Activated T-cell treated with anti-CD3 and anti-CD28 coated beads for 4 hours (primary cell): ENCODE measurements around the gene ARPP21.
"Not testable (repeated sequence)": the region's sequence is repeated elsewhere in the genome, so short reads cannot be mapped to it uniquely, and the experiment has no call there.

Experiments used
- DNase-seq: peaks from one replicate; pipeline ENCODE4 v3.0.0-alpha.2; 2020

The ARPP21 gene

DNA sequence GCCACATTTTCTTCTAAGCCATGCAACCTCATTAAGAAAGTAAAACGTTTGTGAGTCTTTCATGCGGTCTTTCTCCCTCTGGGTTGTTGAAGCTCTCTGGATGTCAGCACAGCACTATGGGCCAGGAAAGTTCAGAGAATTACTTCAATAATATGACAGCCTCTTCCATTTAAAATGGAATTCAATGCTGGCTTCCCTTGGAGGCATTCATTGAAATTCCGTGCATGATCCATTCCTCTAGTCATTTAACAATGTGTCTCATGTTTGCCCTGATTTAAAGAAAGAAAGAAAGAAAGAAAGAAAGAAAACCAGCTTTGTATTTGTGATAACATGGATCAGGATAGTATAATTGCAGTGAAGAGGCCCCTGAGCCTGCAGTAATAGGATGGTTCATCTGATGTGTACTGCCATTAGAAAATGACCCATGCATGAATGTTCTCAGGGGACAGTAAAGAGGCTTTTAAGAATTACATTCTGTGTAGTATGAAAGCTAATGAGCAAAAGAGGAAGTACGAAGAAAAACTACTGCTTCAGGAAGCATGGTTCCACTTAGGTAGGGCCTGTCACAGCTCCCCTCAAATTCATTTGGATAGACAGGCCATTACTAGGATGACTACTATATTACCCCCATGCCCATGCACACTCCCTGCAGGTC lies 146.0 kb downstream of the ARPP21 start:
- no peak for DNase-seq

DNA sequence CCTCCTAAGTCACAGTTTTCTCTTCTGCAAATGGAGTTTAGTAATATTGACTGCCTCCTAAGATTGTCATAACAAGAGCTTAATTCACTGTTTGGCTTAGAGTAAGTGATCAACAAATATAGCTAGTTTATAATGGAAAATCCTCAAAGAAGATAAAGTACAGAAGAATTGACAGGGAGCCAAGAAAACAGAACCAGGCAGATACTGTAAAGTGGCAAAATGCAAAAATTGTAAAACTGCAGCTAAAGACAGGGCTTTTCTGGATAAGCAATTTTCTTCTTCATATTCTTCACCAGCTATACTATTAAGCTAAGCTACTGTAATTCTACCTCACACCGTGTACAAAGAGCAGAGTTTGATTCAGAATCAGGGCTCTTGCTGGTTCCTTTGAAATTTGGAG lies 148.6 kb downstream of the ARPP21 start:
- no peak for DNase-seq

DNA sequence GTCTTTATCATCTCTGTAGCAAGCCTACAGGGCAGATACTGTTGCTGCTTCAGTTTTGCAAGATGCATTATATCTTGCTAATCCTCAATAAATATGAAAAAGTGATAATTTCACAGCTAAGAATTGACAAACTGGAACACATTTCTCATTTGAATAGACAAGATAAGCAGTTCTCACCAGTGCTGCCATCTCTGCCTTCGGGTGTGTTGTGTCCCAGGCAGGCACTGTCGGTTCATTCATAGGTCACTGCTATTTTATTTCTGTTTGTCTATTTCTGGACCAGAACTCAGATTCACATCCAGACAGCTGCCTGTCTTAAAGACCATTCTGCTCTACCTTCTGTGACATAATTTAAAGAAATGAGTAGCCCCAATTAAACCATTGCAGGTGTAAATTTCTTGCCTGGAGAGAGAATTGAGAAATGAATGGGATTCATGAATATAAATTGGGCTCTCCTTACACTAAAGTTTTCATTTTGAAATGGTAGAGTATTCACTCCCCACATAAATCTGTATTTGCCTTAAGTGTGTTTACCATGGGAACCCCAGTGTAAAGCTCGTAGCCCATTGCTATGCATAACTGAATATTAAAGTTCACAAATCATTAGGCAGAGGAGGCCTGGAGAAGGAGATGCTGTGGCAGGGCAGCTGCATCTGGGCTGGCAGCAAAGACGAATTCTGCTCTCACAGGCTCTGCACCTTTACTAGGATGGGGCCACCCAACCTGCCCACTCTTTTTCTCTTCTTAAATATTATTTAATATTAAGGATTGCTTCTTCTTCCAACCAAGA lies 149.9 kb downstream of the ARPP21 start:
- DNase-seq: no peak

DNA sequence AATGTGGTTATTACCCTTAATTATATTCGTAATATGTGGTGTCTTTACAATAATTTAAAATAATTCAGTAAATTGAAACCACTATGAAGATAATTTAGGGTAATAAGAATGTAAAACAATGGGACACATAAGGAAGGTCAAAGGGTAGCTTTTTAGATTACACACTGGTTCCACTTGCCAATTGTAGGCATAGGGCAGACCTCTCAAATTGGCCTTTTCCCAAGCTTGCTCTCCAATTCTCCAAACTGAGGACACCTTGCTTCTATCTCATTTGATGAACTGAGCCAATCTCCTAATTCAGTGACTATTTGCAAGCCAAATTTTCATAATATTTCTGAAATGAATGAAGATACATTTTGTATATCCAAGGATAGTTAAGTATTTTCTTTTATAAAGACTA lies 151.4 kb downstream of the ARPP21 start:
- DNase-seq: no peak

DNA sequence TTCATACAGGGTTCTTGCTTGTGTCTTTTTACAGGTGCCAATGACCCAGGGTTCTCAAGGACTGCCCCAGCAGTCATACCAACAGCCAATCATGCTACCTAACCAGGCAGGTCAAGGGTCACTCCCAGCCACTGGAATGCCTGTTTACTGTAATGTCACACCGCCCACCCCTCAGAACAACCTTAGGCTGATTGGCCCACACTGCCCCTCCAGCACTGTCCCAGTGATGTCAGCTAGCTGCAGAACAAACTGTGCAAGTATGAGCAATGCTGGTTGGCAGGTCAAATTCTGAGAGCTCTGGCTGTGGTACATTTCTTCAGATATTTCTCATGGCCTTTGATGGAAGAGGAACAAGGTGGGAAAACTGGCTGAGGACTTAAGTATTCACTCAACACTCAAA lies 154.3 kb downstream of the ARPP21 start:
- no peak for DNase-seq

DNA sequence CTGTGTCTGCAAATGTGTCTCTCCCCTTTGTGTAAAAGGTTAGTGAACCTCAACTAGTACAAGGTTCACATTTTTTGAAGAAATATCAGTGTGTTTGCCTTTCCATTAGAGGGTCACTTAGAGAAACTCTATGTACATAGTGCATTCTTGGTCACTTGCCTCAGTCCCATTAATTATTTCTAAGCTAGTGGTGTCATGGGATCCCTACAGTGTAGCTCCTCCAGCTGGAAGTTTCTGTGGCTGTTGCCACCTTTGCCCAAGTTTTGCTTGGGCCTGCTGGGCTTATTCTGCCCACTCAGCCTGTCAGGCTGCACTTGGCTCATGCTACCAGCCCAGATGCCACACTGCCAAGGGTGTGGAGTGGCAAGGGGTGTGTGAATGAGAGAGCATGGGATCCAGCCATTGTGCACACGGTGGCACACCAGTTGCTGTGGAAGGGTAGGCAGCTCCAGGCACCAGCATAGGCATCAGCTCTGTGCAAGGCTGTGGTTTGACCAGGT lies 161.7 kb downstream of the ARPP21 start:
- no peak for DNase-seq

DNA sequence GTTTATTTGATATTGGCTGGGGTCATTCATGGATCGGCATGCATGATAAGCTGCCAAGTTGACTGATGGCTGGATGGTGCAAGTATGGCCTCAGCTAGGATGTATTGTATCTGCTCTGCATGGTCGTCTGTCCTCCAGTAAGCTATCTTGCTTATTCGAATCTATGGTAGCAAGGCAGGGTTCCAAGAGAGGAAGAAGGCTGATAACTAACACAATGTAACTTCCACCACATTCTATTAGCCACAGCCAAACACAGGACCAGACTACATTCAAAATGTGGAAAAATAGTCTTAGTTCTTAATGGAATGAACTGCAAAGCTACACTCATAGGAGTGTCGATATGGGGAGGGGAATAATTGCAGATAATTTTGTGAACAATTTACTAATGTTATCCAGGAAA lies 175.2 kb downstream of the ARPP21 start:
- no peak for DNase-seq

DNA sequence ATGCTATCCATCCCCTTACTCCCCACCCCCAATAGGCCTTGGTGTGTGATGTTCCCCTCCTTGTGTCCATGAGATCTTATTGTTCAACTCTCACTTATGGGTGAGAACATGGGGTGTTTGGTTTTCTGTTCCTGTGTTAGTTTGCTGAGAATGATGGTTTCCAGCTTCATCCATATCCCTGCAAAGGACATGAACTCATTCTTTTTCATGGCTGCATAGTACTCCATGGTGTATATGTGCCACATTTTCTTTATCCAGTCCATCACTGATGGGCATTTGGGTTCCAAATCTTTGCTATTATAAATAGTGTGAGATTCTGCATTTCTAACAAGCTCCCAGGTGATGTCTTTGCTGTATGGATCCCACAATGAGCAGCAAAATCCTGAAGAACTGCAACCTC lies 176.5 kb downstream of the ARPP21 start:
- not testable (repeated sequence) for DNase-seq

DNA sequence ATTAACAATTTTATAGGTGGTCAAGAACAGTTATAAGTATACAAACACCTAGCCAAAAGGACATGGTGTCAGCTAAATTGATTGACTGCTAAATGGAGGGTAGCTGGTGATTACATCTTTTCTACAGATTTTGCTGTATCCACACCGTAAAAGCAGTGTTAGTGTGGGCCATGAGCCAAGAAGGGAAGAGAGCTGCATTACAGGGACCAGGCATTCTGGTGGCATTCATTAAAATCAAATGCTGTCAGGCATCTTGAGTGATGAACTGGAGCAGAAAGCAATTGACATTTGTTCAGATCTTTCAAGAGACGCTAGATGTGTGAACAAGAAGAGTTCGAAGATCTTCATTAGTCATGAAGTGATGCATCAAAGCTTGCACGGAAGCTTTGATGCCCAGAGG lies 177.9 kb downstream of the ARPP21 start:
- DNase-seq: no peak

DNA sequence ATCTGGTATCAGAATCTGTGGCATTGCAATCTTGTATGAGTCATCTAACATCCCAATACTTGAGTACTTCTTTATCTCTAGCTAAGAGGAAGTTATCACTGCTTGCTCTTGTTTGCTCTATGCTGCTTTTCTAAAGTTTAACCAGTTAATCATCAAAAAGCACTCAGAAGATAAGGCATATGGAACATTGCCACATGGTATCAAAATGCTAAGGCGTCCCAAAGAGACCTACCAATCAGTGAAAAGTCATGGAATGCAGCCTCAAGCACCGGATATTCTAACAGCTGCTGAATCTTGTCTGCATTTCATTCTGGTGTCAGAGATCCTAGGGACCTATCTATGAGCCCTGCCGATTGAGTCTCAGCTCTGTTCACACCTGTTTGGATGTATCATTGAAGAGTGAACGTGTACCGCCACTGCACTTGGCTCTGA lies 192.8 kb downstream of the ARPP21 start:
- DNase-seq: no peak
